Measurements from ENCODE around the gene PPP1R14B.

DNA sequence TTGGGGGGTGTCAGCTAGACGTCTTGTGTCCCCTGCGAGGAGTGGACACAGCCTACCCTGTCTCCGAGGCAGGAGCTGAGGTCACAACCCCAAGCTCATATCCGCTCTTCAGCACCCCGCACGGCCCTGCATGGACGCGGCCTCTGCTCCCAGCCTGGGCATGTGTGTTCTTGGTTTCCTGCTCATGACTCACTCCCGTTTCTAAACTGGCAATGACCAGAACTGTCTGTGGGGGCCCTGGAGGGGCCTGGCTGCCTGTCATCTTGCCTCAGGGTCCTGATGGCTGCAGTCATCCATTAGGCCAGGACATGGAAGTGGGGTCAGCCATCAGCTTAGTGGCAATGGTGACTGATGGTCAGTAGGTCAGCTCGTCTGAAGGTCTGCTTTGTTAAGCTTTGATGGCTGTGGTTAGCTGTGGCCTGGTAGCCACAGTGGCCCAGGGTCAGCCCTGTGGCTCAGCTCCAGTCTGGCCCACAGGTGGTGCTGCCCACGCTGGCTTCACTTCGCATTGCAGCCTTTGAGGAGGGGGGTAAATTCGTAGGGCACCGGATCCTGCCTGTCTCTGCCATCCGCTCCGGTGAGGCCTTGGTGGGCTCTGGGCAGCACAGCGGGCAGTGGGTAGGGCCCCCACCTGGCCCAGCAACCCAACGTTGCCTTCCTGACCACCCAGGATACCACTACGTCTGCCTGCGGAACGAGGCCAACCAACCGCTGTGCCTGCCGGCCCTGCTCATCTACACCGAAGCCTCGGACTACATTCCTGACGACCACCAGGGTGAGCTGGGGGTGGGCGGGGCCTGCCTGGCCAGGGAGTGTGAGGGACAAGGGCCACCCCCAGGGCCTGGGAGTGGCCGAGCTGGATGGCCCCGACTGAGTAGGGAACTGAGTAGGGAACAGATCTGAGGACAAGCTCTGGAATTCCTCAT lies 16.5 kb upstream of the PPP1R14B start:
- no peak for TF ChIP-seq CTCF (IDR thresholded peaks at IDR 0.05)
- TF ChIP-seq POLR2A (IDR thresholded peaks at IDR 0.05) = no peak

Data from lower leg skin (tissue), 3 donors.